OCI-LY1 (cell line): ENCODE results near the gene SH3BP5L.

Source experiments
- EZH2 ChIP-seq: fragments of 200-600 bp; sonication (generic), shearing (Covaris generic); IDR thresholded peaks from 2 replicates; pipeline ENCODE4 v1.8.0; 2017; ENCODE audit warnings: borderline replicate concordance, mixed run types, mild to moderate bottlenecking, antibody characterized with exemption, low read length, moderate library complexity, mixed read lengths
- TF ChIP-seq, protein P1 (sequence below): fragments of 200-600 bp; sonication (generic), shearing (Covaris generic); IDR thresholded peaks from 2 replicates; pipeline ENCODE4 v1.5.1; 2017; ENCODE audit warnings: mild to moderate bottlenecking, antibody characterized with exemption, low read length, moderate library complexity, mixed read lengths

- TF ChIP-seq EZH2 = no peak
- TF ChIP-seq, protein P1, sequence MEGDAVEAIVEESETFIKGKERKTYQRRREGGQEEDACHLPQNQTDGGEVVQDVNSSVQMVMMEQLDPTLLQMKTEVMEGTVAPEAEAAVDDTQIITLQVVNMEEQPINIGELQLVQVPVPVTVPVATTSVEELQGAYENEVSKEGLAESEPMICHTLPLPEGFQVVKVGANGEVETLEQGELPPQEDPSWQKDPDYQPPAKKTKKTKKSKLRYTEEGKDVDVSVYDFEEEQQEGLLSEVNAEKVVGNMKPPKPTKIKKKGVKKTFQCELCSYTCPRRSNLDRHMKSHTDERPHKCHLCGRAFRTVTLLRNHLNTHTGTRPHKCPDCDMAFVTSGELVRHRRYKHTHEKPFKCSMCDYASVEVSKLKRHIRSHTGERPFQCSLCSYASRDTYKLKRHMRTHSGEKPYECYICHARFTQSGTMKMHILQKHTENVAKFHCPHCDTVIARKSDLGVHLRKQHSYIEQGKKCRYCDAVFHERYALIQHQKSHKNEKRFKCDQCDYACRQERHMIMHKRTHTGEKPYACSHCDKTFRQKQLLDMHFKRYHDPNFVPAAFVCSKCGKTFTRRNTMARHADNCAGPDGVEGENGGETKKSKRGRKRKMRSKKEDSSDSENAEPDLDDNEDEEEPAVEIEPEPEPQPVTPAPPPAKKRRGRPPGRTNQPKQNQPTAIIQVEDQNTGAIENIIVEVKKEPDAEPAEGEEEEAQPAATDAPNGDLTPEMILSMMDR = no peak
Measured at GRCh38 chr1:248787430-248787829, 38.3 kb downstream of the SH3BP5L start.
